Subcutaneous abdominal adipose tissue (tissue), 5 donors: Measurements from ENCODE around the gene PRLHR.

ENCODE experiments used
- H3K27ac ChIP-seq: one replicate; pipeline ENCODE4 v1.7.0; 2013; ENCODE audit warnings: low read depth, mild to moderate bottlenecking, inconsistent platforms, low read length, moderate library complexity
- H3K27me3 ChIP-seq, 5 donors: one replicate each; pipeline ENCODE4 v1.7.0; 2013; ENCODE audit warnings: low read length in 5 of 5, inconsistent platforms in 1 of 5; ENCODE audit not compliant: control insufficient read depth in 5 of 5, insufficient read depth in 4 of 5
- H3K36me3 ChIP-seq, 5 donors: one replicate each; pipeline ENCODE4 v1.7.0; 2013; ENCODE audit warnings: low read length in 5 of 5; ENCODE audit not compliant: control insufficient read depth in 5 of 5, insufficient read depth in 5 of 5
- H3K4me1 ChIP-seq, 5 donors: one replicate each; pipeline ENCODE4 v1.7.0; 2013; ENCODE audit warnings: low read length in 5 of 5, mild to moderate bottlenecking in 3 of 5, moderate library complexity in 1 of 5; ENCODE audit not compliant: control insufficient read depth in 5 of 5, insufficient read depth in 5 of 5
- H3K4me3 ChIP-seq, 5 donors: one replicate each; pipeline ENCODE4 v1.7.0; 2013; ENCODE audit warnings: low read length in 5 of 5, low read depth in 1 of 5
- H3K9ac ChIP-seq, 5 donors: one replicate each; pipeline ENCODE4 v1.7.0; 2013; ENCODE audit warnings: low read length in 5 of 5, mild to moderate bottlenecking in 4 of 5, moderate library complexity in 3 of 5
- H3K9me3 ChIP-seq, 5 donors: one replicate each; pipeline ENCODE4 v1.7.0; 2013; ENCODE audit warnings: low read length in 5 of 5; ENCODE audit not compliant: control insufficient read depth in 5 of 5
- donor health status: healthy.
- donor health status: healthy.
- donor health status: healthy.
- donor health status: healthy.
- donor health status: healthy.

The PRLHR gene

GRCh38 chr10:118590334-118590733 lies 5.1 kb downstream of the PRLHR start:
- Histone ChIP-seq H3K4me1 (peaks cover 0 to 8% (median 7%) of the 10 kb centered on the region in 5 donors), H3K27ac (no peak overlapping the region), H3K9ac (no peak overlapping the region), H3K4me3 (no peak overlapping the region), H3K27me3 (peaks cover 17 to 41% (median 23%) of the 10 kb centered on the region in 5 donors), H3K9me3 (peaks cover 0 to 10% (median 0%) of the 10 kb centered on the region in 5 donors), H3K36me3 (no peaks in the 10 kb centered on the region)

- H3K9me3 ChIP-seq: peaks cover 0 to 4% (median 0%) of the 10 kb centered on the region in 5 donors
Observed at GRCh38 chr10:118587881-118588651, 7.4 kb downstream of the PRLHR start.

GRCh38 chr10:118586911-118587310 lies 8.5 kb downstream of the PRLHR start:
- H3K4me3 ChIP-seq: no peak overlapping the region
- peaks cover 0 to 9% (median 3%) of the 10 kb centered on the region in 5 donors for H3K27me3 ChIP-seq
- no peak overlapping the region for H3K27ac ChIP-seq
- no peaks in the 10 kb centered on the region for H3K36me3 ChIP-seq
- no peaks in the 10 kb centered on the region for H3K4me1 ChIP-seq
- peaks cover 0 to 4% (median 0%) of the 10 kb centered on the region in 5 donors for H3K9me3 ChIP-seq
- H3K9ac ChIP-seq: no peak overlapping the region

More at GRCh38 chr10:118587881-118588651, 7.4 kb downstream of the PRLHR start:
- Histone ChIP-seq H3K36me3 (no peaks in the 10 kb centered on the region), H3K4me1 (no peaks in the 10 kb centered on the region), H3K9ac (no peak overlapping the region), H3K27ac (no peak overlapping the region), H3K4me3 (no peak overlapping the region), H3K27me3 (peaks cover 0 to 20% (median 6%) of the 10 kb centered on the region in 5 donors)

- Histone ChIP-seq H3K27me3 (peaks cover 0 to 9% (median 5%) of the 10 kb centered on the region in 5 donors), H3K4me1 (no peaks in the 10 kb centered on the region), H3K4me3 (no peak overlapping the region), H3K27ac (no peak overlapping the region), H3K36me3 (no peaks in the 10 kb centered on the region), H3K9me3 (peaks cover 0 to 4% (median 0%) of the 10 kb centered on the region in 5 donors), H3K9ac (no peak overlapping the region)
Observed at GRCh38 chr10:118585794-118586193, 9.7 kb downstream of the PRLHR start.

GRCh38 chr10:118585234-118585633 lies 10.2 kb downstream of the PRLHR start:
- peaks cover 0 to 4% (median 0%) of the 10 kb centered on the region in 5 donors for H3K9me3 ChIP-seq
- peaks cover 0 to 9% (median 5%) of the 10 kb centered on the region in 5 donors for H3K27me3 ChIP-seq
- H3K4me1 ChIP-seq: no peaks in the 10 kb centered on the region
- no peak overlapping the region for H3K4me3 ChIP-seq
- no peak overlapping the region for H3K9ac ChIP-seq
- no peak overlapping the region for H3K27ac ChIP-seq
- no peaks in the 10 kb centered on the region for H3K36me3 ChIP-seq

GRCh38 chr10:118584181-118584954 lies 11.1 kb downstream of the PRLHR start:
- H3K27ac ChIP-seq: no peak overlapping the region
- no peaks in the 10 kb centered on the region for H3K4me1 ChIP-seq
- peaks cover 0 to 4% (median 0%) of the 10 kb centered on the region in 5 donors for H3K9me3 ChIP-seq
- no peaks in the 10 kb centered on the region for H3K36me3 ChIP-seq
- H3K9ac ChIP-seq: no peak overlapping the region
- no peak overlapping the region for H3K4me3 ChIP-seq
- peaks cover 0 to 11% (median 8%) of the 10 kb centered on the region in 5 donors for H3K27me3 ChIP-seq

GRCh38 chr10:118583611-118584010 lies 11.8 kb downstream of the PRLHR start:
- Histone ChIP-seq H3K9me3 (peaks cover 0 to 4% (median 0%) of the 10 kb centered on the region in 5 donors), H3K9ac (no peak overlapping the region), H3K4me3 (no peak overlapping the region), H3K36me3 (no peaks in the 10 kb centered on the region), H3K4me1 (no peaks in the 10 kb centered on the region), H3K27ac (no peak overlapping the region), H3K27me3 (peaks cover 0 to 9% (median 7%) of the 10 kb centered on the region in 5 donors)

GRCh38 chr10:118582511-118582910 lies 12.9 kb downstream of the PRLHR start:
- Histone ChIP-seq H3K4me1 (no peaks in the 10 kb centered on the region), H3K27me3 (peaks cover 0 to 8% (median 5%) of the 10 kb centered on the region in 5 donors), H3K36me3 (no peaks in the 10 kb centered on the region), H3K9me3 (peaks cover 0 to 4% (median 0%) of the 10 kb centered on the region in 5 donors), H3K9ac (no peak overlapping the region), H3K27ac (no peak overlapping the region), H3K4me3 (no peak overlapping the region)

- Histone ChIP-seq H3K27me3 (peaks cover 0 to 7% (median 3%) of the 10 kb centered on the region in 5 donors), H3K9me3 (peaks cover 0 to 4% (median 0%) of the 10 kb centered on the region in 5 donors), H3K9ac (no peak overlapping the region), H3K4me1 (no peaks in the 10 kb centered on the region), H3K4me3 (no peak overlapping the region), H3K36me3 (no peaks in the 10 kb centered on the region), H3K27ac (no peak overlapping the region)
Observed at GRCh38 chr10:118581340-118581739, 14.1 kb downstream of the PRLHR start.

- Histone ChIP-seq H3K4me3 (no peak overlapping the region), H3K9ac (no peak overlapping the region), H3K4me1 (no peaks in the 10 kb centered on the region), H3K27ac (no peak overlapping the region), H3K9me3 (peaks cover 0 to 4% (median 0%) of the 10 kb centered on the region in 5 donors), H3K27me3 (peaks cover 0 to 9% (median 3%) of the 10 kb centered on the region in 5 donors), H3K36me3 (no peaks in the 10 kb centered on the region)
Observed at GRCh38 chr10:118580702-118581101, 14.7 kb downstream of the PRLHR start.
